GM23248 (cell line): ENCODE data around the gene WDR74. TPM values are rescaled to one million over a fixed set of nuclear protein-coding genes. Genes with fewer than 3 reads are reported as not detected.

ENCODE experiments used
- DNase-seq: peaks from one replicate; pipeline ENCODE4 v3.0.0-alpha.2; 2015
- H2AFZ ChIP-seq: fragments of 200-600 bp; sonication (generic); 2 replicates; pipeline ENCODE4 v1.6.1; 2016; ENCODE audit warnings: antibody characterized with exemption
- H3F3A ChIP-seq: fragments of 200-600 bp; sonication (generic); 2 replicates; pipeline ENCODE4 v1.6.1; 2016; ENCODE audit warnings: mild to moderate bottlenecking, antibody characterized with exemption, mixed run types; ENCODE audit not compliant: insufficient read depth
- H3K27ac ChIP-seq: fragments of 200-600 bp; sonication (generic); 2 replicates; pipeline ENCODE4 v1.5.1; 2016; ENCODE audit warnings: mild to moderate bottlenecking
- H3K27me3 ChIP-seq: fragments of 200-600 bp; sonication (generic); replicated peaks from 2 replicates; pipeline ENCODE4 v1.6.1; 2016; ENCODE audit warnings: mild to moderate bottlenecking; ENCODE audit not compliant: insufficient read depth
- H3K36me3 ChIP-seq: fragments of 200-600 bp; sonication (generic); 2 replicates; pipeline ENCODE4 v1.6.1; 2016; ENCODE audit warnings: low read depth, mild to moderate bottlenecking
- H3K4me1 ChIP-seq: fragments of 200-600 bp; sonication (generic); 2 replicates; pipeline ENCODE4 v1.6.1; 2016; ENCODE audit warnings: mild to moderate bottlenecking; ENCODE audit not compliant: insufficient read depth
- H3K4me2 ChIP-seq: fragments of 200-600 bp; sonication (generic); one replicate; pipeline ENCODE4 v1.6.1; 2016; ENCODE audit warnings: mild to moderate bottlenecking; ENCODE audit not compliant: unreplicated experiment
- H3K4me3 ChIP-seq: fragments of 200-600 bp; sonication (generic); 2 replicates; pipeline ENCODE4 v1.5.1; 2016; ENCODE audit warnings: mild to moderate bottlenecking
- H3K79me2 ChIP-seq: fragments of 200-600 bp; sonication (generic); 2 replicates; pipeline ENCODE4 v1.6.1; 2016; ENCODE audit warnings: mild to moderate bottlenecking; ENCODE audit not compliant: insufficient read depth
- H3K9ac ChIP-seq: fragments of 200-600 bp; sonication (generic); 2 replicates; pipeline ENCODE4 v1.6.1; 2016; ENCODE audit warnings: mild to moderate bottlenecking
- H3K9me2 ChIP-seq: fragments of 200-600 bp; sonication (generic); 2 replicates; pipeline ENCODE4 v1.6.1; 2016; ENCODE audit warnings: mixed run types, mild to moderate bottlenecking, moderate library complexity; ENCODE audit not compliant: insufficient read depth
- H3K9me3 ChIP-seq: fragments of 200-600 bp; sonication (generic); one replicate; pipeline ENCODE4 v1.6.1; 2017; ENCODE audit warnings: low read depth
- H4K20me1 ChIP-seq: fragments of 200-600 bp; sonication (generic); 2 replicates; pipeline ENCODE4 v1.6.0; 2016; ENCODE audit not compliant: insufficient read depth
- EZH2 ChIP-seq: fragments of 200-600 bp; sonication (generic); IDR thresholded peaks from 2 replicates; pipeline ENCODE4 v1.6.1; 2018; ENCODE audit warnings: antibody characterized with exemption, mild to moderate bottlenecking; ENCODE audit not compliant: insufficient read depth, poor library complexity, severe bottlenecking
- EZH2phosphoT487 ChIP-seq: fragments of 200-600 bp; sonication (generic); IDR thresholded peaks from 2 replicates; pipeline ENCODE4 v1.6.1; 2018; ENCODE audit warnings: antibody characterized with exemption, moderate library complexity, mild to moderate bottlenecking, low read depth; ENCODE audit not compliant: insufficient read depth
- WGBS, 2 experiments: methylation state at CpG; one replicate each; pipeline ENCODE4 v1.1.6; 2015 to 2017; ENCODE audit warnings: low lambda C conversion rate in 2 of 2, low coverage in 1 of 2; ENCODE audit errors: missing lambda C conversion rate in 2 of 2; 5-methylcytosine and 5-hydroxymethylcytosine counted together
- in situ Hi-C: fragments of 300-500 bp; cut with MboI; formaldehyde crosslinking; loops from 2 replicates; pipeline ENCODE4 v1.15.0; 2020
- polyA plus RNA-seq: library from polyadenylated mRNA; unstranded; fragments of >200 nt; fragmentation: Nextera tagmentation; extraction: Ambion mirVana; gene quantifications from 2 replicates; pipeline ENCODE4 v1.2.1, GENCODE V29; 2016
- total RNA-seq: library from RNA; depleted of rRNA; stranded (reverse); fragments of >200 nt; shearing (Covaris generic); gene quantifications from 2 replicates; pipeline ENCODE4 v1.2.3, GENCODE V29; 2014

The WDR74 gene
- total and polyA plus RNA-seq, 2 experiments from 2014 or later = 33.6 to 50.4 TPM

DNA sequence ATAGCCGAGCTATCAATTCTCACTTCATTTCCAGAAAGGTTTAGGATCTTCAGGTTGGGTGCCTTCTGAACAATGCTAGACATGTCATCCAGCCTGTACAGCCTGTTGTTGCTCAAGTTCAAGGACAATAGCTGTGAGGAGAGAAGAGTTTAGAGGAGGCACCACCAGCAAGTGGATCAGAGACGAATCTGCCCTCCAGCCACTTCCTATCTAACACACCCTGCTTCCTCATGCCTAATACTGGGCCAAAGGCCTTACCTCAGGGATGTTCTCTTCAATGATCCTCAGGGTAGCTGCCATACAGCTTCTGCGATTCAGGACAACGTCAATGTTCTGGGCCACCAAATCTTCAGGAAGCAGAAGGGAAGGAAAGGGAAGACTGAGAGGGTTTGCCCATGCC is 38.3 kb downstream of the WDR74 start:
- Histone ChIP-seq H2AFZ (no peak overlapping the region), H3K27ac (no peak overlapping the region), H4K20me1 (no peaks in the 10 kb centered on the region), H3K9me3 (no peaks in the 10 kb centered on the region), H3K9ac (0 out of 2 replicates have a peak overlapping the region, but pooled peaks have one; percentile 6), H3K4me3 (no peak overlapping the region), H3K27me3 (no peaks in the 10 kb centered on the region), H3K36me3 (peaks cover 60% of the 10 kb centered on the region), H3K79me2 (peaks cover 66% of the 10 kb centered on the region), H3K4me2 (no peak overlapping the region), H3K4me1 (peaks cover 2% of the 10 kb centered on the region), H3F3A (peaks cover 26% of the 10 kb centered on the region), H3K9me2 (no peaks in the 10 kb centered on the region)
- in situ Hi-C loops = no loop called here
- WGBS, 2 experiments = 86% methylated on average over 4 of the region's 4 CpGs
- TF ChIP-seq EZH2 (no peak), EZH2phosphoT487 (no peak)
- no peak for DNase-seq

DNA sequence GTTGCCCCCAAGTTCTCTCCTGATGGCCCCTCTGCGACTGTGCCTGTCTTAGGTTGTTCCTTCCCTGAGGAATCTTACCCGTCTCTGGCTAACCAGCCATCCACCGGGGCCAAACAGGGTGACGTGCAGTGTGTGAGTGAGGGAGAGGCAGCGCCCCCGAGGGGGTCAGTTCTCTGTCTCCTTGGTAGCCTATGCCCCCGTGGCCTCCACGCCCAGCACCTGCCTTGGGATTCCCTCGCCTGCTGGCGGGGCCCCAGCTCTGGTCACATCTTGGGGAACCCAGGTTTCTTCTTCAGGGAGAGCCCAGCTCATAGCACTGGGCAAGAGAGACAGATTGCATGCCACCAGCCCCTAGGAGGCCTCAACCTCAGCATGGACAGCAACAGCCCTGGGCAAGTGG is 39.9 kb downstream of the WDR74 start:
- Histone ChIP-seq H4K20me1 (no peaks in the 10 kb centered on the region), H3K9me2 (no peaks in the 10 kb centered on the region), H3K27me3 (no peaks in the 10 kb centered on the region), H3K36me3 (peaks cover 76% of the 10 kb centered on the region), H3K79me2 (peaks cover 62% of the 10 kb centered on the region), H3K4me3 (no peak overlapping the region), H3K9ac (no peak overlapping the region), H3K4me1 (peaks cover 5% of the 10 kb centered on the region; the same call in 1 of the 2 replicates), H3F3A (peaks cover 39% of the 10 kb centered on the region), H3K9me3 (no peaks in the 10 kb centered on the region), H3K27ac (no peak overlapping the region), H3K4me2 (no peak overlapping the region), H2AFZ (no peak overlapping the region)
- no peak for DNase-seq
- WGBS, 2 experiments = 77 to 82% methylated on average over 9 to 10 of the region's 10 CpGs
- in situ Hi-C loops = no loop called here
- TF ChIP-seq EZH2phosphoT487 (no peak), EZH2 (no peak)

DNA sequence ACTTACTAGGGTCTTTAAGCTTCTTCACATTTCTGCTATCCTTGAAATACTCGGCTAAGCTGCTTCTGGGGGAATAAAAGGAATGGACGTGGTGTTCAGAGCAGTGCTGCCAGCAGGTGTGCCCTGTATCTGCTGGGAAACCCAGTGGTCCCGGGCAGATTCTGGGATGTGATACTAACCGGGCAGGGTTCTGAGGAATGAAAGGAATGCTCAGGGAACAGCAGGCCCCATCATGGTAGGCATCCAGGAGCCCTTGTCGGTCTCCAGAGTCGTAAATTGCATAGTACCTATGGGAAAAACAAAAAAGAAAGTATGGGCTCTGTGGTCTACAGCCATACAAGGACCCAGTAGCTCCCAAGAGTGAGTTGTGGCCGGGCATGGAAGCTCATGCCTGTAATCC is 43.1 kb downstream of the WDR74 start:
- no peak overlapping the region for H3K27ac ChIP-seq
- peaks cover 62% of the 10 kb centered on the region for H3K36me3 ChIP-seq
- peaks cover 22% of the 10 kb centered on the region for H3K4me1 ChIP-seq
- TF ChIP-seq EZH2phosphoT487 = no peak
- no peak for TF ChIP-seq EZH2
- H3K9me2 ChIP-seq = no peaks in the 10 kb centered on the region
- in situ Hi-C loops = no loop called here
- no peak for DNase-seq
- no peaks in the 10 kb centered on the region for H4K20me1 ChIP-seq
- H3K9ac ChIP-seq = no peak overlapping the region
- H3F3A ChIP-seq = peaks cover 58% of the 10 kb centered on the region
- peaks cover 30% of the 10 kb centered on the region for H3K79me2 ChIP-seq
- H3K9me3 ChIP-seq = no peaks in the 10 kb centered on the region
- H2AFZ ChIP-seq = no peak overlapping the region
- 85 to 88% methylated on average over 7 of the region's 7 CpGs for WGBS, 2 experiments
- H3K4me3 ChIP-seq = no peak overlapping the region
- no peak overlapping the region for H3K4me2 ChIP-seq
- no peaks in the 10 kb centered on the region for H3K27me3 ChIP-seq

DNA sequence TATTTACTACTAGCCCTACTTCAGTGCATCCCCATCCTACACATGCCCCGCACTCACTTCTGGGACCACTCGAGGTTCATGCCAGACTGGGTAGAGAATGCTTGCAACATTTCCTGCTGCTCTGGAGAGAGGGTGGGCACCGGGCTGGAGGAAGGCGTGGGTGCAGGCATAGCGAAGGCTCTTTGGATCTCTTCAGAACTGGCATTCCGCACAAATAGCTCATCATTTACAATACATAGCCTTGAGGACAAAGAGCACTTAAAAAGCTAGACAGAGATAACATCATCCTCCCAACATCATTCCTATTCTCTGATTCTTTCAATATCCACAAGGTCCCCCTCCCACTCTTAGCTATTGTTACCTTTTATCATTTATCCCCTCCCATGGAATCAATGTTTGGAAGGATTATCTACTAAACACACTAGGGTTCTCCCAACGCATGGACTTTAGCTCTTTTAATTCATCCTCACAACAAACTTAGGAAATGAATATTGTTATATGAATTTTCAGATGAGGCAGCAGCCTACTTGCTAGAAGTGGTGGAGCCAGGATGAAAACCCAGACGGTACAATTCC is 45.1 kb downstream of the WDR74 start:
- Histone ChIP-seq H3K9me2 (no peaks in the 10 kb centered on the region), H3K36me3 (peaks cover 49% of the 10 kb centered on the region), H3K4me2 (no peak overlapping the region), H3K79me2 (peaks cover 30% of the 10 kb centered on the region), H3K9ac (no peak overlapping the region; the same call in 1 of the 2 replicates), H3K9me3 (no peaks in the 10 kb centered on the region), H3K27ac (peak overlapping the region; percentile 54), H2AFZ (no peak overlapping the region), H3K4me1 (peaks cover 33% of the 10 kb centered on the region), H3F3A (peaks cover 68% of the 10 kb centered on the region), H4K20me1 (no peaks in the 10 kb centered on the region), H3K27me3 (no peaks in the 10 kb centered on the region), H3K4me3 (no peak overlapping the region)
- peak; percentile 80 for DNase-seq
- TF ChIP-seq EZH2phosphoT487 = no peak
- no peak for TF ChIP-seq EZH2
- WGBS, 2 experiments = 50 to 54% methylated on average over 8 of the region's 8 CpGs
- in situ Hi-C loops = no loop called here

DNA sequence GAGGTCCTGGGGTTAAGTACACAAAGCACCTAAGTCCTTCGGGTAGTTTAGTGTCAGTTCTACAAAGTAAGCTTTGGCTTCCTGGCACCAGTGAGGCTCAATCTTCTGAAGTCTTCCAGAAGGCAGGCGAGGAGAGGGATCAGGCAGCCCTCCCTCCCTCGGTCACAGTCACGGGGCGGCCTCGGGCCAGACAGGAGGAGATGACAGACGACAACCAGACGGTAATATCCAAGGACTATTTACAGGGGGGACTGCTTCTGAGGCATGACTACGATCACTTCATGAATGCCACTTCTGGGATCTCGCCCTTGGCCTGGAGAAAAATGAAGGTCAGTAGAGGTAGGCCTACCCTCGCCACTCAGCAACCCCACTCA is 47.2 kb downstream of the WDR74 start:
- WGBS, 2 experiments = 22 to 29% methylated on average over 10 to 11 of the region's 11 CpGs
- H3K27ac ChIP-seq = peak overlapping the region; percentile 78
- TF ChIP-seq EZH2 = no peak
- TF ChIP-seq EZH2phosphoT487 = no peak
- H3F3A ChIP-seq = peaks cover 66% of the 10 kb centered on the region
- DNase-seq = no peak
- H2AFZ ChIP-seq = no peak overlapping the region
- H3K4me2 ChIP-seq = peak overlapping the region; percentile 78
- H3K4me3 ChIP-seq = peak overlapping the region; percentile 82
- peak overlapping the region; percentile 84 for H3K9ac ChIP-seq
- H3K4me1 ChIP-seq = peaks cover 45% of the 10 kb centered on the region
- no peaks in the 10 kb centered on the region for H3K27me3 ChIP-seq
- H3K36me3 ChIP-seq = peaks cover 34% of the 10 kb centered on the region
- no peaks in the 10 kb centered on the region for H3K9me3 ChIP-seq
- no peaks in the 10 kb centered on the region for H3K9me2 ChIP-seq
- H4K20me1 ChIP-seq = no peaks in the 10 kb centered on the region
- H3K79me2 ChIP-seq = peaks cover 40% of the 10 kb centered on the region
- in situ Hi-C loops = no loop called here
